ENCODE data around the gene CD82.

GRCh38 chr11:44611687-44612434 is 46.4 kb downstream of the CD82 start:
- TF ChIP-seq CTCF (IDR thresholded peaks at IDR 0.05) = no peak
- no peak for TF ChIP-seq SMC3 (IDR thresholded peaks at IDR 0.05; ENCODE audit: low read depth, low read length)
- no peak for TF ChIP-seq TAF1 (IDR thresholded peaks at IDR 0.05; ENCODE audit: borderline replicate concordance, low read depth, low read length)
- TF ChIP-seq EP300 (IDR thresholded peaks at IDR 0.05; ENCODE audit: borderline replicate concordance in 1 of 2, low read depth in 1 of 2, low read length in 1 of 2) = no peak
- TF ChIP-seq JUND (IDR thresholded peaks at IDR 0.05) = no peak
- TF ChIP-seq POLR2AphosphoS5 (IDR thresholded peaks at IDR 0.05; ENCODE audit: low read depth, low read length) = no peak
- TF ChIP-seq NRF1 (IDR thresholded peaks at IDR 0.05; ENCODE audit: low read depth, low read length) = no peak
- no peak for TF ChIP-seq TCF12 (IDR thresholded peaks at IDR 0.05)
- TF ChIP-seq MEF2A (IDR thresholded peaks at IDR 0.05; ENCODE audit: borderline replicate concordance, low read depth) = no peak
- no peak for TF ChIP-seq RFX5 (IDR thresholded peaks at IDR 0.05; ENCODE audit: low read length)
- TF ChIP-seq RAD21 (IDR thresholded peaks at IDR 0.05; ENCODE audit: low read length) = no peak
- no peak for TF ChIP-seq YY1 (IDR thresholded peaks at IDR 0.05; ENCODE audit: low read depth)
- no peak for TF ChIP-seq SIN3A (IDR thresholded peaks at IDR 0.05; ENCODE audit: borderline replicate concordance, low read depth, low read length)
